CD4-positive, alpha-beta T cell treated with Interleukin-21 for 1 hour (primary cell): ENCODE results near the gene RHOU.
A peak's percentile ranks its signal among the peaks of the same experiment; 100 is the strongest.

Source experiments
- DNase-seq: peaks from one replicate; pipeline ENCODE4 v3.0.0-alpha.2; 2020

RHOU gene

DNA sequence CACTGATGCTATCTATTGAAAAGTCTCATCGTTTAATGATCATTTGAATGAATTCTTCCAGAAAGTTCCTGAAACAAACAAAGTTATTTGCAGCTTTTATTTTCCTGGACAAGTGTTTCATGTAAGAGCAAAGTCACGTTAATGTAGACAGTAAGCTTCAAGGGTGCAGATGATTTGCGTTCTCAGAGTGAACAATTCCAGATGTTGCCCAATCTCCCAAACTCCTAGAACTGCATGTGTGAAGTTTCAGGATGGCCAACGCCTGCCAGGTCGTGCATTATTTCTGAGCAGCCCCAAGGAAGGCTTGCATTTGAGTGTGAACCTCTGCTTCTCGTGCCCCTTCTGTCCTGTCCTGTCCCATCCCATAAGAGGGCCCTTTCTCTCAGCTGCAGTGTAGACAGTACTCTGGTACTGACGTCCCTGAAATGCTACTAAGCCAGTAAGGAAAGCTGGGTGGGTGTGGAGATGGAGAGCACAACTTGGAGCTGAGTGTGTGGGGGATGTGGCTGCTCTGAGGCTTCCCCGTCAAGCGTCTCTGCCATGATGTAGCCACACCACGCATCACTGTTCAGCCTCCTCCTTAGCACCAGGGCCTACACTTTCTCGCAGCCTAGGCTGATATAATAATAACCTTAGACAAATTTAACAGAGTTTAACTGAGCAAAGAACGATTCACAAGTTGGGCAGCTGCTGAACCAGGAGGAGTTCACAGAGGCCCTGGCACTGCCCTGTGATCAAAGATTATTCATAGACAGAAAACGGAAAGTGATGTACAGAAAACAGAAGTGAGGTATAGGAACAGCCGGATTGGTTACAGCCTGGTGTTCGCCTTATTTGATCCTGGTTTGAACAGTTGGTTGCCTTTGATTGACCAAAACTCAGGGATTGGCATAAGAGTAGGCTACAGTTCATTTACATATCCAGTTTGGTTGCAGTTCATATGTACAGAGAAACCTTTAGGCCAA is 50.4 kb downstream of the RHOU start:
- no peak for DNase-seq

DNA sequence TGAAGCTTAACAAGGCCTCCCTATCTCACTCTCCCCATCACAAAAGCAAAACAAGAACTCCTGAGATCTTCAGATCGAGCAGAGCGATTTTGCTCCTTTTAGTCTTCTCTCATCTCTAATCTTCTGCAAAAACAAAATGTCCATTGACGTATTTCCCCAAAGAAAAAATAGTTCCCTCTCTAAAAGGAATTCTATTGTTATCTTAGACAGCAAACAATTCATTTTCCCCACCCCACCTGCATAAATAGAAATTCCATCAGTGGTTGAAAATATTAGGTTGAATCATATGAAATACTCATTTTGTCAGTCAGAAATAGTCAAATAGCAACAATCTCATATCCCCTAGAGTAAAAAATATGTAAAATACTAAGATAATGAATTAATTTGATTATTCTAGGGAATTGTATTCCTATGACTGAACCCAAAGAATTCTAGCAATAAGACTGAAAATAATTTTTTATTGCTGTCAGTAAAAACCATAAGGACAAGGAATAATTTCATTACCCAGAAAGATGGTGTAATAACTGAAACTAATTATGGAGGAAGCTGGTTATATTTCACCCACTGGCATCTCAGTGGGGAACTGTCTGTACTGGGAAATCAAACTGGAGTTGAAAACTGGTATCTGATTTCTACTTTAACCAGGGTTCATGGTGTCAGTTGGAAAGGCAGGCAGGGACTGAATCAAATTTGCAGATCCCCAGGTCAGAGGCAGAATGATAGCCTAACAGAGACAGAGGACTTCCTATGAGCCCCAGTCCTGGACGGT is 51.3 kb downstream of the RHOU start:
- no peak for DNase-seq

DNA sequence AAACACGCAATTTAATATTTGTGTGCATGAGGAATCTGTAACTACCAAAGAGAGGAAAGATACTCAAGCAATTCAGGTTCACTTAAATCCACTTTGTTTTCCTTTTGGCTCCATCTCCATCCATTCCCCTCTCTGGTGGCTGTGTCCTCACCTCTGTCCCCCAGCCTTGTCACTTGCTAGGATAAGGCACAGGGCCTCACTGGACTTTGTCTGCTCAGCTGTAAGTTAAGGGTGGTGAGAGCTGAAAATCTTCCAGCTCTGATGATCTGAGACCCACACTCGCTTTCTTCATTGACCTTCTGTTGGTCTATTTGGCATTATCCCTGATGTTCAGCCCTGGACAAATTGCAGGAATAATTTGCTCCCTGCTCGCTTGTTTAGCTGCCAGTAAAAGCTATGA is 56.5 kb downstream of the RHOU start:
- DNase-seq, result no peak

DNA sequence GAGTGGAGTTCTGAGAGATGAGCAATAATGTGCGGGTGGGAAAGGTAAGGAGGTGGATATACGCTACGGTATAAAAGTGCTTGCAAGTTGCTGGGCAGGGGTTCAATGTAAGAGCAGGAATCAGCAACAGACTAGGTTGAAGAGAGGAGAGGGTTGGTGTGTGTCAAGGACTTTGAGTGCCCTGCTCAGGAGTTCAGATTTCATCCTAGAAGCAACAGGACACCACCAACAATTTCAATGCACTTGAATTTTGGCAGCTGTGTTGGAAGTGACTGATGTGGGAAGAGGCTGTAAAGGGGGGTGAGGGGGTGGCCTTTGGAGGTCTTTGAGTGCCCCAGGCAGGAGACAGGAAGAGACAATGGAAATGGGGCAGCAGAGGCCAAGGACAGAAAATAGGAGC is 57.3 kb downstream of the RHOU start:
- no peak for DNase-seq

DNA sequence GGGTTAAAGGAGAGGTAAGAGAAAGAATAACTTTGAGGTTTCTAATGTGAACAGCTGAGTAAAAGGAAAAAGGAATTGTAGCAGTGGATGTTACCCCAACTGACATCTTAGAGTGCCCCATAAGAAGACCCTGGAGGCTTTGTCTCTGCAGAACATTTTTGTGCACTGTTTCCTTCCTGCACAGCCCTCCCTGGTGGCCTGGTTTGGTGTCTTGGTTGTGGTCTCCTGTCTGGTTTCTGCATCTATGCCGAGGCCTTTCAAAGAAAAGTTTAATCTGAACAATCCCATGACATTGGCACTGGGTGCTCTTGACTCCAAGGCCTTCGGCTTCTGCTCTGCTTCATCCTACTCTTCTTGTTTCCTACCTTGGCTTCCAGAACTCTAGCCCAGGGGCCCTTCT is 57.8 kb downstream of the RHOU start:
- peak; percentile 25 for DNase-seq

DNA sequence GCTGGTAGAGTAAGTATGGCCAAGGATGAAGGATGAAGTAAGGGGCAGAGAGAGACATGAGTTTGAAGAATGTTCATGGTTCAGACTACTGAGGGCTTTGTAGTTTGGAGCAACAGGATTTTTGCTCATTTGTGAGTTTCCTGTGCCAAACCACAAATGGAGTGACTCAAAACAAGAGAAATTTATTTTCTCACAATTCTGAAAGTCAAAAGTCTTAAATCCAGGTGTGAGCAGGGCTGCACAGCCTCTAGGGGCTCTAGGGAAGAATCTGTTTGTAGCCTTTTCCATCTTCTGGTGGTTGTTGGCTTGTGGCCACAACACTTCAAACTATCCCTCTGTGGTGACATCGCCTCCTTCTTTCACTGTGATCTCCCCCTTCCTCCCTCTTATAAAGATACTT is 58.9 kb downstream of the RHOU start:
- DNase-seq, result peak; percentile 31

DNA sequence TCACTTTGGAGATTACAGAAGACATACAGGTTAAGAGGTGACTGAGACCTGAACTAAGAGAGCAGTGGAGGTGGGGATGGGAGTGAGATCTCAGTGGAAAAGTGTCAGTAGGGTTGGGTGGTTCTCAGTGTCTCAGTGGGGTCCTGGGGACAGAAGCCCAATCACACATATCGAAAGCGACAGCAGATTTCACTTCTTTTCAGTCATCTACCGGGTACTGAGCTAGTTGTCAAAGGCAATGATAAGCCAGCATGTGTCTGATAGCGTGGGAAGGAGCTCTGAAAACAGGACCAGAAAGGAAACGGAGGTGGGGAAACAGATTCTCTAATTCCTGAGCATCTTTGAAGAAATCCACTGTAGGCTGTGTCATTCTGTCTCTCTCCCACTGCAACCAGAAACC is 59.5 kb downstream of the RHOU start:
- no peak for DNase-seq

DNA sequence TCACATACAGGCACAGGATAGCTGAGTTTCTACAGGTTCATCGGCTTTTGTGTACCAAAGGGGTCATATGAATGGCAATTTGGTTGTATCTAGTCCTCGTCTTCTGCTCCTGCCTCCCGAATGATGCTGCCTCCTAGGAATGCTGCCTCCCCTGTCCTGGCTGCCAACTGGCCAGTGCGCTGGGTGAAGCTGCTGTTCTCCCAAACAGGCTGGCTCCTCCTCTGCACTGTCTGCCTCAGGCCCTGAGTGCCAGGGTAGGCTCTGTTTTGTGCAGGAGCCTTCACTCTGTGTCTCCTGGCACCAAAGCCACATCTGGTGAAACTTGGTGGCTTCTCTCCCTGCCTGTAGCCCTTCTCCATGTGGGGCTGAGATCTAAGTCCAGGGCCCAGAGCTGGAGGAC is 60.3 kb downstream of the RHOU start:
- no peak for DNase-seq
